GM23248 (cell line): ENCODE data around the gene MAN1B1. TPM values are rescaled to one million over a fixed set of nuclear protein-coding genes. Genes with fewer than 3 reads are reported as not detected.

ENCODE experiments used
- DNase-seq: peaks from one replicate; pipeline ENCODE4 v3.0.0-alpha.2; 2015
- H2AFZ ChIP-seq: fragments of 200-600 bp; sonication (generic); 2 replicates; pipeline ENCODE4 v1.6.1; 2016; ENCODE audit warnings: antibody characterized with exemption
- H3F3A ChIP-seq: fragments of 200-600 bp; sonication (generic); 2 replicates; pipeline ENCODE4 v1.6.1; 2016; ENCODE audit warnings: mild to moderate bottlenecking, antibody characterized with exemption, mixed run types; ENCODE audit not compliant: insufficient read depth
- H3K27ac ChIP-seq: fragments of 200-600 bp; sonication (generic); 2 replicates; pipeline ENCODE4 v1.5.1; 2016; ENCODE audit warnings: mild to moderate bottlenecking
- H3K27me3 ChIP-seq: fragments of 200-600 bp; sonication (generic); replicated peaks from 2 replicates; pipeline ENCODE4 v1.6.1; 2016; ENCODE audit warnings: mild to moderate bottlenecking; ENCODE audit not compliant: insufficient read depth
- H3K36me3 ChIP-seq: fragments of 200-600 bp; sonication (generic); 2 replicates; pipeline ENCODE4 v1.6.1; 2016; ENCODE audit warnings: low read depth, mild to moderate bottlenecking
- H3K4me1 ChIP-seq: fragments of 200-600 bp; sonication (generic); 2 replicates; pipeline ENCODE4 v1.6.1; 2016; ENCODE audit warnings: mild to moderate bottlenecking; ENCODE audit not compliant: insufficient read depth
- H3K4me2 ChIP-seq: fragments of 200-600 bp; sonication (generic); one replicate; pipeline ENCODE4 v1.6.1; 2016; ENCODE audit warnings: mild to moderate bottlenecking; ENCODE audit not compliant: unreplicated experiment
- H3K4me3 ChIP-seq: fragments of 200-600 bp; sonication (generic); 2 replicates; pipeline ENCODE4 v1.5.1; 2016; ENCODE audit warnings: mild to moderate bottlenecking
- H3K79me2 ChIP-seq: fragments of 200-600 bp; sonication (generic); 2 replicates; pipeline ENCODE4 v1.6.1; 2016; ENCODE audit warnings: mild to moderate bottlenecking; ENCODE audit not compliant: insufficient read depth
- H3K9ac ChIP-seq: fragments of 200-600 bp; sonication (generic); 2 replicates; pipeline ENCODE4 v1.6.1; 2016; ENCODE audit warnings: mild to moderate bottlenecking
- H3K9me2 ChIP-seq: fragments of 200-600 bp; sonication (generic); 2 replicates; pipeline ENCODE4 v1.6.1; 2016; ENCODE audit warnings: mixed run types, mild to moderate bottlenecking, moderate library complexity; ENCODE audit not compliant: insufficient read depth
- H3K9me3 ChIP-seq: fragments of 200-600 bp; sonication (generic); one replicate; pipeline ENCODE4 v1.6.1; 2017; ENCODE audit warnings: low read depth
- H4K20me1 ChIP-seq: fragments of 200-600 bp; sonication (generic); 2 replicates; pipeline ENCODE4 v1.6.0; 2016; ENCODE audit not compliant: insufficient read depth
- EZH2 ChIP-seq: fragments of 200-600 bp; sonication (generic); IDR thresholded peaks from 2 replicates; pipeline ENCODE4 v1.6.1; 2018; ENCODE audit warnings: antibody characterized with exemption, mild to moderate bottlenecking; ENCODE audit not compliant: insufficient read depth, poor library complexity, severe bottlenecking
- EZH2phosphoT487 ChIP-seq: fragments of 200-600 bp; sonication (generic); IDR thresholded peaks from 2 replicates; pipeline ENCODE4 v1.6.1; 2018; ENCODE audit warnings: antibody characterized with exemption, moderate library complexity, mild to moderate bottlenecking, low read depth; ENCODE audit not compliant: insufficient read depth
- WGBS, 2 experiments: methylation state at CpG; one replicate each; pipeline ENCODE4 v1.1.6; 2015 to 2017; ENCODE audit warnings: low lambda C conversion rate in 2 of 2, low coverage in 1 of 2; ENCODE audit errors: missing lambda C conversion rate in 2 of 2; 5-methylcytosine and 5-hydroxymethylcytosine counted together
- in situ Hi-C: fragments of 300-500 bp; cut with MboI; formaldehyde crosslinking; loops from 2 replicates; pipeline ENCODE4 v1.15.0; 2020
- polyA plus RNA-seq: library from polyadenylated mRNA; unstranded; fragments of >200 nt; fragmentation: Nextera tagmentation; extraction: Ambion mirVana; gene quantifications from 2 replicates; pipeline ENCODE4 v1.2.1, GENCODE V29; 2016
- total RNA-seq: library from RNA; depleted of rRNA; stranded (reverse); fragments of >200 nt; shearing (Covaris generic); gene quantifications from 2 replicates; pipeline ENCODE4 v1.2.3, GENCODE V29; 2014

The MAN1B1 gene
- total and polyA plus RNA-seq, 2 experiments from 2014 or later, result 101 to 136 TPM

DNA sequence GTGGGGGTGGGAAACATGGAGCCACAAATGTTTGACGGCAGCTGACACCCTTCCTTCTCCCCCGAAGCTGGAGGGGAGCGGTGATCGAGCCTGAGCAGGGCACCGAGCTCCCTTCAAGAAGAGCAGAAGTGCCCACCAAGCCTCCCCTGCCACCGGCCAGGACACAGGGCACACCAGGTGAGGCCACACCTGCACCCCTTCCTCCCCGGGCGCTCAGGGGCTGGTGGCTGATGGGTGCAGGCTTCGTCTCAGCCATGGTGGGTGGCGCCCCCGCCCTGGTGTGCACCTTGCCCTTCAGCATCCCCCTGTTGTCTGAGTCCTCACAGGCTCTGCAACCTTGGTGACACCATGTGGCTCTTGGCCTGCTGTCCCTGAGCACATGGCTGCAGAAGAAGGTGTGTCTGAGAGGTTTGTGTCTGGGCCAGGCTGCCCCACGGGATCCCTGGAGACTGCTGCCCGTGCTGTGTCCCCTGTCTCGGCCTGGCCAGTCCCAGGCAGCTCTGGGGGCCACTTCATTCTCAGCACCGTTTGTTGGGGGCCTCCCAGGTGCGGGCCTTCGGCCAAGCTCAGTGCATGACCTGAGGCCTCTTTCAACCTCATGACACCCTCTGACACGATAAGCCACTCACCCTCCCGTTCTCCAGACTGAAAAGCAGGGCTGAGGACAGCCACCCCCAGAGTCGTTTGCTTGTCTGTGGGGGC, 11.1 kb downstream of the MAN1B1 start:
- Histone ChIP-seq H3K36me3 (no peaks in the 10 kb centered on the region; the same call in 1 of the 2 replicates), H3K27ac (no peak overlapping the region), H3K9me2 (no peaks in the 10 kb centered on the region), H3K9ac (no peak overlapping the region), H3K4me2 (no peak overlapping the region), H4K20me1 (no peaks in the 10 kb centered on the region), H2AFZ (no peak overlapping the region), H3K9me3 (no peaks in the 10 kb centered on the region), H3K4me1 (no peaks in the 10 kb centered on the region), H3F3A (no peaks in the 10 kb centered on the region), H3K79me2 (no peaks in the 10 kb centered on the region; the same call in 1 of the 2 replicates), H3K27me3 (no peaks in the 10 kb centered on the region), H3K4me3 (no peak overlapping the region)
- TF ChIP-seq EZH2 (no peak), EZH2phosphoT487 (no peak)
- 86 to 91% methylated on average over 19 of the region's 20 CpGs for WGBS, 2 experiments
- DNase-seq, result no peak
- in situ Hi-C loops, result no loop called here

DNA sequence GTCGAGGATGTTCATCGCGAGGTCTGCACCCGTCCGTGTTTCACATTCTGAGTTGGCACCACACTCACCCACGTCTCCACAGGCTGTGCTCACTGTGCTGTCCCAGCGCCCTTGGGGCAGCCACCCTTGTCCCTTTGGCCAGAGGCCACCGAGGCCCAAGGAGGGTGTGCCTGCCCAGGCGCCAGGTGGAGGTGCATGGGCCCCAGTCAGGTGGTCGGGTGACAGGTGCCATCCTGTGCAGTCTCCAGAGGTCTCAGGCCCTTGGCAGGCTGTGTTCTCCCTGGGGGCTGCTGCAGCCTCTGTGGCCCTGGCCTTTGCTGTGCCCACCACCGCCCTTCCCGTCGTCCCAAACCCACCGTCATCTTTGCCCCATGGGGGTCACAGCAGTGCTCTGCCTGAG, 12.4 kb downstream of the MAN1B1 start:
- Histone ChIP-seq H4K20me1 (no peaks in the 10 kb centered on the region), H3F3A (no peaks in the 10 kb centered on the region), H3K9me3 (no peaks in the 10 kb centered on the region), H3K36me3 (no peaks in the 10 kb centered on the region; the same call in 1 of the 2 replicates), H3K4me1 (no peaks in the 10 kb centered on the region), H3K9ac (no peak overlapping the region), H3K79me2 (no peaks in the 10 kb centered on the region), H3K4me3 (no peak overlapping the region), H3K4me2 (no peak overlapping the region), H3K9me2 (no peaks in the 10 kb centered on the region), H3K27me3 (no peaks in the 10 kb centered on the region), H3K27ac (no peak overlapping the region), H2AFZ (no peak overlapping the region)
- TF ChIP-seq EZH2phosphoT487, result no peak
- TF ChIP-seq EZH2, result no peak
- in situ Hi-C loops, result no loop called here
- DNase-seq, result no peak
- 84 to 85% methylated on average over 14 of the region's 14 CpGs for WGBS, 2 experiments

DNA sequence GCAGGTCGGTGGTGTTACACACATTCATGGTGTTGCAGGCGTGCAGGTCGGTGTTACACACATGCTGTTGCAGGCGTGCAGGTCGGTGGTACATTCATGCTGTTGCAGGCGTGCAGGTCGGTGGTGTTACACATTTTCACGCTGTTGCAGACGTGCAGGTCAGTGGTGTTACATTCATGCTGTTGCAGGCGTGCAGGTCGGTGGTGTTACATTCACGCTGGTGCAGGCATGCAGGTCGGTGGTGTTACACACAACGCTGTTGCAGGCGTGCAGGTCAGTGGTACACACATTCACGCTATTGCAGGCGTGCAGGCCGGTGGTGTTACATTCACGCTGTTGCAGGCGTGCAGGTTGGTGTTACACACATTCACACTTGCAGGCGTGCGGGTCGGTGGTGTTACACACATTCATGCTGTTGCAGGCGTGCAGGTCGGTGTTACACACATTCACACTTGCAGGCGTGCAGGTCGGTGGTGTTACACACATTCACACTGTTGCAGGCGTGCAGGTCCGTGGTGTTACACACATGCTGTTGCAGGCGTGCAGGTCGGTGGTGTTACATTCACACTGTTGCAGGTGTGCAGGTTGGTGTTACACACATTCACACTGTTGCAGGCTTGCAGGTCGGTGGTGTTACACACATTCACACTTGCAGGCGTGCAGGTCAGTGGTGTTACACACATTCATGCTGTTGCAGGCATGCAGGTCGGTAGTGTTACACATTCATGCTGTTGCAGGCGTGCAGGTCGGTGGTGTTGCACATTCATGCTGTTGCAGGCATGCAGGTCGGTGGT, 16.6 kb downstream of the MAN1B1 start:
- no peaks in the 10 kb centered on the region for H3K27me3 ChIP-seq
- H3K36me3 ChIP-seq, result no peaks in the 10 kb centered on the region; the same call in 1 of the 2 replicates
- no peak overlapping the region for H3K4me3 ChIP-seq
- DNase-seq, result no peak
- no peak overlapping the region for H2AFZ ChIP-seq
- no peaks in the 10 kb centered on the region for H3F3A ChIP-seq
- TF ChIP-seq EZH2 (no peak), EZH2phosphoT487 (no peak)
- H3K79me2 ChIP-seq, result no peaks in the 10 kb centered on the region
- no peak overlapping the region for H3K4me2 ChIP-seq
- no peaks in the 10 kb centered on the region for H4K20me1 ChIP-seq
- H3K4me1 ChIP-seq, result no peaks in the 10 kb centered on the region
- 90 to 95% methylated on average over 32 to 37 of the region's 37 CpGs for whole genome bisulfite sequencing, 2 experiments
- no peaks in the 10 kb centered on the region for H3K9me2 ChIP-seq
- H3K27ac ChIP-seq, result no peak overlapping the region
- no peak overlapping the region for H3K9ac ChIP-seq
- no peaks in the 10 kb centered on the region for H3K9me3 ChIP-seq
- in situ Hi-C loops, result loop anchor here (25.0 kb wide), 1 partner anchor 309 kb away; the partner anchor contains the start of genes EXD3 and NOXA1

DNA sequence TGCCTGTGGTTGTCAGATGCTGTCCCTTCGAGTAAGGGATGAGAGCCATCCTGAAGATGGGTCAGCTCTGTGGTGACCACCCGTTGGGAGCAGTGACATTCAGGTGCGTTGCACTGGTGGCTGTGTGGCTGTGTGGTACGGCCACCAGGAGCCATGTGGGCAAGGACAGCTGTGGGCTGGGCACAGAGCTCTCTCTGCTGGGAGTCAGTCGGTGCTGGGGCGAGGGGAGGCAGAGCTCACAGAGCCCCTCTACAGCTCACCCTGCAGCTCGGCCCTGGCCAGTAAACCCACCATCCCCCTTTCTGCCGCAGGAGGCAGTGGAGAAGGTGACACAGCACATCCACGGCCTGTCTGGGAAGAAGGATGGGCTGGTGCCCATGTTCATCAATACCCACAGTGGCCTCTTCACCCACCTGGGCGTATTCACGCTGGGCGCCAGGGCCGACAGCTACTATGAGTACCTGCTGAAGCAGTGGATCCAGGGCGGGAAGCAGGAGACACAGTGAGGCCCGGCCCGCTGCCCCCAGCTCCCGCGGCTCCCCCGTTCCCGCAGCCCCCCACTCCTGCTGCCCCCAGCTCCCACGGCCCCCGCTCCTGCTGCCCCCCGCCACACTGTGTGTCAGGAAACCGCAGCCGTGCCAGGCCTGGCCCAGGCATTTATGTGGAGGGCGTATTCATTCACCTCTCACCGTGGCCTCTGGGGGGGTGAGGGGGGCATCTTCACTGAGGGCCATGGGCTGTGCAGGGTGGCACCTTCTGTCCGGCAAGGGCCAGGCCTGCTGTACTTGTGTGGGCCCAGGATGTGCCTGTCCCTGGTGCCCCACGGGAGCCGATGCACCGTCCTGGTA, 19.3 kb downstream of the MAN1B1 start:
- no peak overlapping the region for H3K9ac ChIP-seq
- 85 to 90% methylated on average over 23 to 31 of the region's 31 CpGs for WGBS, 2 experiments
- no peak for DNase-seq

More for the DNA sequence above, 19.3 kb downstream of the MAN1B1 start:
- H3K79me2 ChIP-seq, result no peaks in the 10 kb centered on the region
- no peaks in the 10 kb centered on the region for H3K27me3 ChIP-seq
- no peaks in the 10 kb centered on the region; the same call in 1 of the 2 replicates for H3K36me3 ChIP-seq
- H3F3A ChIP-seq, result no peaks in the 10 kb centered on the region
- no peak overlapping the region for H2AFZ ChIP-seq
- H4K20me1 ChIP-seq, result no peaks in the 10 kb centered on the region
- TF ChIP-seq EZH2, result no peak
- no peak for TF ChIP-seq EZH2phosphoT487
- no peaks in the 10 kb centered on the region for H3K9me3 ChIP-seq
- no peak overlapping the region for H3K4me2 ChIP-seq
- H3K27ac ChIP-seq, result no peak overlapping the region
- in situ Hi-C loops, result loop anchor here (25.0 kb wide), 1 partner anchor 306 kb away; the partner anchor contains the start of genes EXD3 and NOXA1
- no peaks in the 10 kb centered on the region for H3K9me2 ChIP-seq
- H3K4me1 ChIP-seq, result no peaks in the 10 kb centered on the region
- no peak overlapping the region for H3K4me3 ChIP-seq
